A172 (cell line): ENCODE results near the gene DDX19B. TPM values are rescaled to one million over a fixed set of nuclear protein-coding genes. Genes with fewer than 3 reads are reported as not detected.
"Not testable (repeated sequence)": the region's sequence is repeated elsewhere in the genome, so short reads cannot be mapped to it uniquely, and the experiment has no call there.

Source experiments
- DNase-seq: peaks from one replicate; pipeline ENCODE4 v3.0.0-alpha.2; 2015; ENCODE audit warnings: low spot score
- total RNA-seq: library from RNA; depleted of rRNA; stranded (reverse); fragments of >200 nt; shearing (Covaris generic); gene quantifications from 2 replicates; pipeline ENCODE4 v1.2.3, GENCODE V29; 2014

DDX19B gene
- total RNA-seq, 1 experiment from 2014 or later, result 10.3 TPM

DNA sequence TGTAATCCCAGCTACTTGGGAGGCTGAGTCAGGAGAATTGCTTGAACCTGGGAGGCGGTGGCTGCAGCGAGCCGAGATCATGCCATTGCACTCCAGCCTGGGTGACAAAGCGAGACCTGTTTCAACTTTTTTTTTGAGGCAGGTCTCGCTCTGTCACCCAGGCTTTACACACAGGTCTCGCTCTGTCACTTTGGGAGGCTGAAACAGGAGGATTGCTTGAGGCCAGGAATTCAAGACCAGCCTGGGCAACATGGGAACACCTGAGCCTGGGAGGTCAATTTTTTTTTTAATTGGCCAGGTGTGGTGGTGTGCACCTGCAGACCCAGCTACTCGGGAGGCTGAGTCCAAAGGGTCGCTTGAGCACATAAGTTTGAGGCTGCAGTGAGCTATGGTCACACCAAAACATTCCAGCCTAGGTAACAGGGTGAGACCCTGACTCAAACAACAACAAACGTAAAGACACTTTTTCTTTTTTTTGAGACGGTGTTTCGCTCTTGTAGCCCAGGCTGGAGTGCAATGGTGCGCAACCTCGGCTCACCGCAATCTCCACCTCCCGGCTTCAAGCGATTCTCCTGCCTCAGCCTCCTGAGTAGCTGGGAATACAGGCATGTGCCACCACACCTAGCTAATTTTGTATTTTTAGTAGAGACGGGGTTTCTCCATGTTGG, 11.5 kb upstream of the DDX19B start:
- not testable (repeated sequence) for DNase-seq

DNA sequence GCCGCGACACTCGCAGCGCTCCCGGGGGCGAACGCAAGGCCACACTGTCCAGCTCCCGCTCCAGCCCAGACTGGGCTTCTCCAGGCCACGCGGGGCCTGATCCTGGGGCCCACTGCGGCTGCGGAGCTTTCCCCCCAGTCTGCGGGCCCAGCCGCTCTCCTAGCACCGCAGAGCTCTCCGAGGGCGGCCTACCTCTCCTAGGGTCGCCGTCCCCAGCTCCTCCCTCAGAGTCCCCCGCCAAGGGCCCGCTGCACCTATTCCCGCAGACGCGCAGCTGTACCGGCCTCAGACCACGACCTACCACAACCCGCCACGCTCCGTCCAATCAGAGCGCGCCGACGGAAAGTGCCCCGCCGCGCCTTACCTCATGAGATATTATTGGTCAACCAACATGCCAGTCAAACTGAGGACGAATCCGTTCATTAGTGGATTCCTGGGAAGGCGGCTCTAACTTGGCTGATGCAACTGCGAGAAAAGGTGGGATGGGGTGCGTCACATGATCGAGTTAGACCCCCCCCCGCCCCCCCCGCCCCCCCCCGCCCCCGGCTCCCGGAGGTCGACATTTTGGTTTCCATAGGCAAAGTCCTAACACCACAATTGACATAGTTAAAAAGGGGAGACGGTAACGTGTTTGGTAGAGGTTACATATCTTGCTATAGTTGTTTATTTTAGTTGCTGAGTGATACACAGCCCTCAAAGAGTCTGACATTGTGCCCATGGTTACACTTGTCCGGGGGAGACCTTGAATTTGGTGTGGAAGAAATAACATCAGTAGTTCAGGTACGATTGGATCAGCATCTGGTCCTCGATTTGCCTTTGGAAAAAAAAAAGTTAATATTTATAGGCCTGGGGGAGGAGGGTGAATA, 9.5 kb upstream of the DDX19B start, which contains the start of gene AARS1:
AARS1 (minus strand) TSS at position 278 of the 866 bp plus-strand sequence. CDS start 6,743 bp downstream, outside the sequence.
- peak; percentile 99 for DNase-seq

- no peak for DNase-seq
These were observed 8.0 kb upstream of the DDX19B start for GRCh38 chr16:70290949-70291519.

DNA sequence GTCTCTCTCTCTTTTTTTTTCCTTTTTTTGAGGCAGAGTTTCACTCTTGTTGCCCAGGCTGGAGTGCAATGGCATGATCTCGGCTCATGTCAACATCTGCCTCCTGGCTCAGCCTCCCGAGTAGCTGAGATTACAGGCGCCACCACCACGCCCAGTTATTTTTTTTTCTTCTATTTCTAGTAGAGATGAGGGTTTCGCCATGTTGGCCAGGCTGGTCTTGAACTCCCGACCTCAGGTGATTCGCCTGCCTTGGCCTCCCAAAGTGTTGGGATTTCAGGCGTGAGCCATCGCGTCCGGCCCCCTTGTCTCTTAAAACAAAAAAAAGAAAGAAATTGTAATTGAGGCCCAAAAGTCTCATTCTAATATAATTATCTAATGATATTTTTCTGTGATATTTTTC, 6.8 kb upstream of the DDX19B start:
- DNase-seq, result not testable (repeated sequence)

- DNase-seq, result no peak
These were observed 4.5 kb upstream of the DDX19B start for GRCh38 chr16:70294385-70295025.

GRCh38 chr16:70295634-70296033, 3.4 kb upstream of the DDX19B start:
- DNase-seq, result no peak

DNA sequence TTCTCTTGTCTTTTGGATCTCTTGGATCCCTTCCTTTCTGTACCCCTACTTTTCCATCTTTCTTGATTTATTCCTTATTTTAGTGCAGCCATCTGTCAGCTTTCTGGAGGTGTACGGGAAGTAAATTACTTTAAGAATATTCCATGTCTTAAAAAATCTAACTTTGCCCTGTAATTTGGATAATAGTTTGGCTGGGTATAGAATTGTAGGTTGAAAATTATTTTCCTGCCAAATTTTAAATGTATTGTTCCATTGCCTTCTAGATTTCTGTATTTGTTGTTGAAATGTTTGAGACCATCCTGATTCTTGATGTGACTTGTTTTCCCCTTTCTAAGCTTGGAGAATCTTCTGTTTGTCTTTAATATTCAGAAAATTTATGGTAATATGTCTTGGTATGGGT, 2.1 kb downstream of the DDX19B start:
- DNase-seq, result no peak

DNA sequence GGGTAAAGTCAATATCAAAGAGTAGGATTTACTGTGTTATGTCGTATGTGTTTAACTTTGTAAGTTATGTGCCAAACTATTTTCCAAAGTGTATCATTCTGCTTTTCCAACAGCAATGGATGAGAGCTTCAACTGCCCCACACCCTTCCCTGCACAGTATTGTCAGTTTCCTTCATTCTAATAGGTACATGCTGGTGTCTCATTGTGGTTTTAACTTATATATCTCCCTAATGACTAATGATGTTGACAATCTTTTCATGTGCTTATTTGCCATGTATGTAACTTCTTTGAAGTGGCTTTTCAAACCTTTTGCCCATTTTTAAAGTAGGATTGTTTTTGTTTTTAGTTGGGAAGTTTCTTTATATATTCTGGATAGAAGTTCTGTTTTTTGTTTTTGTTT, 3.8 kb downstream of the DDX19B start:
- DNase-seq, result no peak

- no peak for DNase-seq
These were observed 6.0 kb downstream of the DDX19B start for GRCh38 chr16:70304892-70305448.

GRCh38 chr16:70306880-70307279, 7.9 kb downstream of the DDX19B start:
- no peak for DNase-seq

DNA sequence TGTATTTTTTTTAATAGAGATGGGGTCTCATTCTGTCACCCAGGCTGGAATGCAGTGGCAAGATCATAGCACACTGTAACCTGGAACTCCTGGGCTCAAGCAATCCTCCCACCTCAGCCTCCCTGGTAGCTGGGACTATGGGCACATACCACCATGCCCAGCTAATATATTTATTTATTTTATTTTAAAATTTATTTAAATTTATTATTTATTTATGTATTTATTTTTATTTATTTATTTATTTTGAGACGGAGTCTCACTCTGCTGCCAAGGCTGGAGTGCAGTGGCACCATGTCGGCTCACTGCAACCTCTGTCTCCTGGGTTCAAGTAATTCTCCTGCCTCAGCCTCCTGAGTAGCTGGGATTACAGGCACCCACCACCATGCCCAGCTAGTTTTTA, 8.7 kb downstream of the DDX19B start:
- not testable (repeated sequence) for DNase-seq

GRCh38 chr16:70320121-70320520, 21.1 kb downstream of the DDX19B start:
- DNase-seq, result no peak

- DNase-seq, result no peak
These were observed 26.2 kb downstream of the DDX19B start for GRCh38 chr16:70324998-70325747.

GRCh38 chr16:70331091-70331490, 32.1 kb downstream of the DDX19B start:
- DNase-seq, result no peak

DNA sequence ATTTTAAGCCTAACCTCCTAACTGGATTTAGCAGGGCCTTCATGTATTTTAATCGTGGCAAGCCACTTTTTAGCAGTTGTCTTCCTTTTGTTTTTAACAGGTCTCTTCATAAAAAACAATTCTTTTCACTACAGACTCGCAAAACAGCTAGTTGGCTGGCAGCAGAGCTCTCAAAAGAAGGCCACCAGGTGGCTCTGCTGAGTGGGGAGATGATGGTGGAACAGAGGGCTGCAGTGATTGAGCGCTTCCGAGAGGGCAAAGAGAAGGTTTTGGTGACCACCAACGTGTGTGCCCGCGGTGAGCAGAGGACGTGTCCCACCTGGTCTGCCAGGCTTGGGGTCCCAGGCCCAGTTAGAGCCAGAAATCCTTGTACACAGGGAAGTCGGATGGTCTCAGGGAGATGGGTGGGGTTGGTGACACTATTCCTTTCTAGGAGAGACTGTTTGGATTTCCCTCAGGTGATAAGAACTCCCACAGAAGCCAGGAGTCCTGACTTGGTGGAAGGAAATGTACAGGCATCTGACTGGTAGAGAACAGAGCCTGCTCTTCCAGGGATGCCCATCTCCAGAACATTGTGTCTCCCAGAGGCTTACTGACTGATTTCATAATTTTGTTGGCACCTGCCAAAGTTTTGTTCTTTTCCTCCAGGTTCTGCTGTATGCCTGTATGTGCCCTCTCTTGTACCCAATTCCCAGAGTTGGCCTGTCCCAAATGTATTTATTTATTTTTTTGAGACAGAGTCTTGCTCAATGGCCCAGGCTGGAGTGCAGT, 32.8 kb downstream of the DDX19B start:
- DNase-seq, result no peak

DNA sequence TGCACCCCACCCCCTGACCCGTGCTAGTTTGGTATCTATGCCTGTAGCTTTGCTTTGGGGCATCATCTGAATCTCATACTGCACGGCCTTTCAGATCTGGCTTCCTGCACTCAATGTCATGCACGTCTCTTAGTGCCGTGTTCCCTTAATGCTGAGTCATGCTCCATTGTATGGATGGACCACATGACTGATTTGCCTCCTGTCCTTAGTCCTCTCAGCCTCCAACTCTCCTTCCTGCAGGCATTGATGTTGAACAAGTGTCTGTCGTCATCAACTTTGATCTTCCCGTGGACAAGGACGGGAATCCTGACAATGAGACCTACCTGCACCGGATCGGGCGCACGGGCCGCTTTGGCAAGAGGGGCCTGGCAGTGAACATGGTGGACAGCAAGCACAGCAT, 33.7 kb downstream of the DDX19B start:
- DNase-seq, result not testable (repeated sequence)

DNA sequence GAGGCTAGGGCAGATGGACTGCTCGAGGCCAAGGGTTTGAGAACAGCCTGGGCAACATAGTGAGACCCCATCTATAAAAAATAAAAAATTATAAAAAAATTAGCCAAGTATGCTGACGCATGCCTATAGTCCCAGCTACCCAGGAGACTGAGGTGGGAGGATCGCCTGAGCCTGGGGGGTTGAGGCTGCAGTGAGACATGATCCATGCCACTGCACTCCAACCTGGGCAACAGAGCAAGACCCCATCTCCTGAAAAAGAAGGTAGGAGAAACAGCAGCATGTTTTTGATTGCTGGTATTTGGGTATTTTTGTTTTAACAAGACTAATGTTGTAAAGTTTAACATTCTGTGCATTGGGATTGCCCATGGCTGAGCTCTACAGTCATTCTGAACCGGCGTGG, 38.8 kb downstream of the DDX19B start:
- no peak for DNase-seq

GRCh38 chr16:70341600-70341999, 42.6 kb downstream of the DDX19B start:
- no peak for DNase-seq

DNA sequence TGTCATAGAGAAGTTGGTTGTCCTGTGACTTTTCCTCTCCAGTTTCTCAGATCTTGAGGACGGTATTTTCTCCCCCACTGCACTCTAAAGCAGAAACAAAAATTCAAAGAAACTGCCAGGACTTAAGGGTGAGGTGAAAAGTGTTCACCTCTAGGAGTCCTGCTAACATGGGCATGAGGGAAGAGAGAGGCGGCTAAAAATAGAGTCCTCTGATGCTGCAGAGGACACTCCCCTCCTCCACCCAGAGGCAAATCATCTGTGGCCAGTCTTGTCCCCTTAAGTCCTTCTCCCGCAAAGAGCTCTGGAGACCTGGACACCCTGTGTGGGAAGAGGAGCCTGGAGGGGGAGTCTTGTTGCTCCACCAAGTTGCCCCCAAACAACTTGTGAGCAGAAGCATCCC, 43.0 kb downstream of the DDX19B start:
- DNase-seq, result no peak

DNA sequence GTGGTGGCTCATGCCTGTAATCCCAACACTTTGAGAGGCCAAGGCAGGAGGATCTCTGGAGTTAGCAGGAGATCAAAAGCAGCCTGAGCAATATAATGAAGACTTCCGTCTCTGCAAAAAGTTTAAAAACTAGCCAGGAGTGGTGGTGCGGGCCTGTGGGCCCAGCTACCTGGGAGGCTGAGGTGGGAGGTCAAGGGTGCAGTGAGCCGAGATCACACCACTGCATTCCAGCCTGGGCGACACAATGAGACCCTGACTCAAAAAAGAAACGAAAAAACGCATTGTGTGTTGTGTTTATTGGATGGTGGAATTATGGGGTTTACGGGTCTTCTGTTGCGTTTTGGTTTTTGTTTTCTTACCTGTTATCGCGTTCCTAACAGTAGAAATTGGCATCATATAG, 46.9 kb downstream of the DDX19B start:
- DNase-seq, result no peak
